Heart right ventricle (tissue), 16 donors: ENCODE results near the gene PTRH2. TPM values are rescaled to one million over a fixed set of nuclear protein-coding genes. Genes with fewer than 3 reads are reported as not detected.
A peak's percentile ranks its signal among the peaks of the same experiment; 100 is the strongest.

ENCODE experiments used
- ATAC-seq, 8 donors: fragments of 200-7000 bp; cut with Tn5 transposase; one replicate each; pipeline ENCODE4 v1.9.1; 2020; ENCODE audit warnings: mild to moderate bottlenecking in 8 of 8, moderate library complexity in 8 of 8, moderate number of reproducible peaks in 1 of 8
- DNase-seq, 2 donors: peaks; one replicate each; pipeline ENCODE4 v3.0.0-alpha.2; 2020
- H3K27ac ChIP-seq, 10 donors: fragments of 200-600 bp; sonication (generic) in 2 of 10; one replicate each; pipeline versions ENCODE4 v1.5.0 to v1.8.0; 2020 to 2022; ENCODE audit warnings: mild to moderate bottlenecking in 3 of 10
- H3K27me3 ChIP-seq, 7 donors: fragments of 200-600 bp; one replicate each; pipeline ENCODE4 v1.8.0; 2021 to 2022; ENCODE audit warnings: mild to moderate bottlenecking in 2 of 7
- H3K36me3 ChIP-seq, 9 donors: fragments of 200-600 bp; sonication (generic) in 1 of 9; one replicate each; pipeline versions ENCODE4 v1.5.0 to v1.8.0; 2020 to 2022; ENCODE audit warnings: mild to moderate bottlenecking in 2 of 9
- H3K4me1 ChIP-seq, 9 donors: fragments of 200-600 bp; sonication (generic) in 1 of 9; one replicate each; pipeline versions ENCODE4 v1.5.0 to v1.8.0; 2020 to 2022; ENCODE audit warnings: mild to moderate bottlenecking in 4 of 9
- H3K4me3 ChIP-seq, 10 donors: fragments of 200-600 bp; sonication (generic) in 2 of 10; one replicate each; pipeline versions ENCODE4 v1.5.0 to v1.8.0; 2020 to 2022; ENCODE audit warnings: mild to moderate bottlenecking in 7 of 10, moderate library complexity in 2 of 10
- H3K9me3 ChIP-seq, 11 donors: fragments of 200-600 bp in 10 of 11; sonication (generic) in 2 of 11; one replicate each; pipeline versions ENCODE4 v1.5.0 to v1.8.0; 2013 to 2022; ENCODE audit warnings: mild to moderate bottlenecking in 2 of 11, control low read depth in 1 of 11, moderate library complexity in 1 of 11
- WGBS, 2 donors: extraction: QIAGEN DNeasy Blood & Tissue Kit; methylation state at CpG; one replicate each; pipeline ENCODE4 v1.1.7; 2013; ENCODE audit warnings: inconsistent platforms in 1 of 2; 5-methylcytosine and 5-hydroxymethylcytosine counted together
- intact Hi-C, 10 donors: fragments of 100-400 bp; cut with DNase I; formaldehyde crosslinking; loops; one replicate each; pipeline versions ENCODE4 v1.11.1 to v1.14.2; 2022
- polyA plus RNA-seq, 2 donors: library from polyadenylated mRNA; stranded (reverse); fragments of 200-250 nt; gene quantifications; one replicate each; pipeline ENCODE4 v1.2.3, GENCODE V29; 2013
- total RNA-seq, 10 donors: library from RNA; stranded (reverse); fragmentation: NEBNext Ultra II Directional in 3 of 10; extraction: Animal tissue kit (Norgen Biotek cat#: 25700) in 3 of 10; gene quantifications; one replicate each; pipeline versions ENCODE4 v1.2.1 to v1.2.4, GENCODE V29; 2021 to 2023
- TF ChIP-seq, protein P1 (sequence below), 9 donors: fragments of 200-600 bp; sonication (generic) in 2 of 9; IDR thresholded peaks; one replicate each; pipeline versions ENCODE4 v1.5.0 to v1.8.0; 2021 to 2022; ENCODE audit warnings: antibody characterized with exemption in 9 of 9, mild to moderate bottlenecking in 5 of 9, moderate library complexity in 1 of 9
- donor health status: Arrhythmogenic right ventricular cardiomyopathy.
- donor health status: ischemic (EF 13 %, LVEDD 7.1; RV severe dilation, severe dysfunction).
- donor health status: healthy with polysubstance abuse.
- donor health status: DM: no; HTN: yes; CAD: no.
- donor health status: DM: no; HTN: no; CAD: no.
- donor health status: ischemic (EF 25% LVEDD 6.9; RV normal size, moderate dysfunction).
- donor health status: ischemic (EF 25% LVEDD 5.7; RV mildly dilated, moderate dysfunction).
- donor health status: healthy.
- donor health status: DM: yes; HTN: yes; CAD: no.
- donor health status: Ischemic cardiomyopathy.
- donor health status: ischemic (EF 35%, LVEDD 5.7; RV mildly dilated, moderate dysfunction).
- donor health status: nonischemic (EF 11% LVEDD 7.7; RV severe dilation, severe dysfunction).
- donor health status: DM: yes; HTN: yes; CAD: no.
- donor health status: PGD.
- donor health status: ischemic (EF 29% LVEDD 5.4; RV normal size, mild dysfunction).
- donor health status: nonischemic (EF 23%, LVEDD 6.1; RV moderate dilation, normal function).

PTRH2 gene
- total and polyA plus RNA-seq, 12 donors, result 7.5 to 23.6 (median 9.4) TPM

DNA sequence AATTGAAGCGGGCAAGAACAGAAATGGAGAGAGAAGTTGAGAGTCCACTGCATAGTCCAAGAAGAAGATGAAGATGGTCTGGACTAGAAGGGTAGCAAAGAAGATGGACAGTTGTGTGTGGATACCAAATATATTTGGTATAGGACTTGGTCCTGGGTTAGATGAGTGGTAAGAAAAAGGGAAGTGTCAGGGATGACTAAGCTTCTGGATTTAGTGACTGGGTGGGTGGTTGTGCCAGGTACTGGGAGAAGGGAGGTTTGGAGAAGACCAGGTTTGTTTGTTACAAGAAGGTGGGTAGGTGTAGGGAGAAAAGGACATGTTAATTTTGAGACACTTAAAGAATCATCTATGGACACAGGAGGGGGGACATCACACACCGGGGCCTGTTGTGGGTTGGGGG lies 5.6 kb upstream of the PTRH2 start:
- H3K4me3 ChIP-seq, result no peak overlapping the region
- WGBS, 2 donors, result 100% methylated on average over 2 of the region's 2 CpGs
- DNase-seq (no peak), ATAC-seq (no peak)
- TF ChIP-seq, protein P1, sequence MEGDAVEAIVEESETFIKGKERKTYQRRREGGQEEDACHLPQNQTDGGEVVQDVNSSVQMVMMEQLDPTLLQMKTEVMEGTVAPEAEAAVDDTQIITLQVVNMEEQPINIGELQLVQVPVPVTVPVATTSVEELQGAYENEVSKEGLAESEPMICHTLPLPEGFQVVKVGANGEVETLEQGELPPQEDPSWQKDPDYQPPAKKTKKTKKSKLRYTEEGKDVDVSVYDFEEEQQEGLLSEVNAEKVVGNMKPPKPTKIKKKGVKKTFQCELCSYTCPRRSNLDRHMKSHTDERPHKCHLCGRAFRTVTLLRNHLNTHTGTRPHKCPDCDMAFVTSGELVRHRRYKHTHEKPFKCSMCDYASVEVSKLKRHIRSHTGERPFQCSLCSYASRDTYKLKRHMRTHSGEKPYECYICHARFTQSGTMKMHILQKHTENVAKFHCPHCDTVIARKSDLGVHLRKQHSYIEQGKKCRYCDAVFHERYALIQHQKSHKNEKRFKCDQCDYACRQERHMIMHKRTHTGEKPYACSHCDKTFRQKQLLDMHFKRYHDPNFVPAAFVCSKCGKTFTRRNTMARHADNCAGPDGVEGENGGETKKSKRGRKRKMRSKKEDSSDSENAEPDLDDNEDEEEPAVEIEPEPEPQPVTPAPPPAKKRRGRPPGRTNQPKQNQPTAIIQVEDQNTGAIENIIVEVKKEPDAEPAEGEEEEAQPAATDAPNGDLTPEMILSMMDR (IDR thresholded peaks at IDR 0.05), result no peak
- H3K27me3 ChIP-seq, result no peaks in the 10 kb centered on the region
- H3K9me3 ChIP-seq, result no peaks in the 10 kb centered on the region
- peaks cover 0 to 9% (median 0%) of the 10 kb centered on the region in 9 donors for H3K36me3 ChIP-seq
- intact Hi-C loops, result no loop called here
- no peak overlapping the region for H3K27ac ChIP-seq
- H3K4me1 ChIP-seq, result peaks cover 6 to 47% (median 35%) of the 10 kb centered on the region in 9 donors

- no peak overlapping the region for H3K4me3 ChIP-seq
- DNase-seq (no peak), ATAC-seq (no peak)
- H3K4me1 ChIP-seq, result peaks cover 6 to 47% (median 35%) of the 10 kb centered on the region in 9 donors
- TF ChIP-seq, protein P1 (IDR thresholded peaks at IDR 0.05), result no peak
- H3K9me3 ChIP-seq, result no peaks in the 10 kb centered on the region
- H3K27ac ChIP-seq, result no peak overlapping the region
- no peaks in the 10 kb centered on the region for H3K27me3 ChIP-seq
- intact Hi-C loops, result no loop called here
- peaks cover 0 to under 1% (median 0%) of the 10 kb centered on the region in 9 donors for H3K36me3 ChIP-seq
Observed at GRCh38 chr17:59711936-59712335, 4.7 kb upstream of the PTRH2 start.

GRCh38 chr17:59707971-59708430 lies 771 bp upstream of the PTRH2 start:
- no peak for DNase-seq
- Histone ChIP-seq H3K27me3 (no peaks in the 10 kb centered on the region), H3K36me3 (peaks cover 0 to 15% (median 0%) of the 10 kb centered on the region in 9 donors), H3K4me1 (peaks cover 11 to 56% (median 41%) of the 10 kb centered on the region in 9 donors), H3K27ac (peak overlapping the region; percentile 64 to 92 (median 90)), H3K9me3 (no peaks in the 10 kb centered on the region), H3K4me3 (peak overlapping the region; percentile 67 to 95 (median 72))
- TF ChIP-seq, protein P1 (IDR thresholded peaks at IDR 0.05), result no peak
- intact Hi-C loops, result loop anchor here in 1 of 10 donors (5.0 kb wide), 1 partner anchor 86 kb away; no protein-coding TSS in a partner anchor
- 1% methylated on average over 15 of the region's 15 CpGs for WGBS, 2 donors
- peak in 6 of 8 donors; percentile 1 to 52 (median 26) for ATAC-seq

GRCh38 chr17:59702304-59702703 lies 4.9 kb downstream of the PTRH2 start:
- no peaks in the 10 kb centered on the region for H3K9me3 ChIP-seq
- H3K4me3 ChIP-seq, result no peak overlapping the region
- H3K27ac ChIP-seq, result no peak overlapping the region
- no peaks in the 10 kb centered on the region for H3K27me3 ChIP-seq
- H3K4me1 ChIP-seq, result peaks cover 5 to 24% (median 20%) of the 10 kb centered on the region in 9 donors
- 97% methylated on average over 7 of the region's 7 CpGs for WGBS, 2 donors
- intact Hi-C loops, result no loop called here
- DNase-seq (no peak), ATAC-seq (no peak)
- H3K36me3 ChIP-seq, result peaks cover 0 to 60% (median 17%) of the 10 kb centered on the region in 9 donors
- TF ChIP-seq, protein P1 (IDR thresholded peaks at IDR 0.05), result no peak
